ENCODE results near the gene TMEM45B.

- no peak for TF ChIP-seq CTCF (IDR thresholded peaks at IDR 0.05)
- no peak for TF ChIP-seq POLR2A (IDR thresholded peaks at IDR 0.05)
Observed at GRCh38 chr11:129864811-129865210, 49.2 kb downstream of the TMEM45B start.
